Measurements from ENCODE around the gene MDM1. TPM values are rescaled to one million over a fixed set of nuclear protein-coding genes. Genes with fewer than 3 reads are reported as not detected.

The MDM1 gene
- polyA plus RNA-seq, 1 experiment: 13.5 TPM

- Histone ChIP-seq H3K4me3 (ENCODE audit: low read depth, low read length) (no peak overlapping the region), H3K9me3 (ENCODE audit: control insufficient read depth, insufficient read depth, low read length) (no peaks in the 10 kb centered on the region), H3K27me3 (ENCODE audit: control insufficient read depth, insufficient read depth, low read length) (peaks cover 3% of the 10 kb centered on the region), H3K27ac (ENCODE audit: low read depth, low read length) (no peak overlapping the region)
- CTCF ChIA-PET: interaction anchor here (1.2 to 1.3 kb wide), 2 partner anchors 18 to 26 kb away, joined by 3 to 4 read pairs; no protein-coding TSS in a partner anchor
- DNase-seq (ENCODE audit: low read depth, low spot score): no peak
- no peak for TF ChIP-seq CTCF (IDR thresholded peaks at IDR 0.05; ENCODE audit: low read depth, low read length)
- POLR2A ChIA-PET: no interaction called here
Observed at GRCh38 chr12:68376901-68377300, 44.7 kb upstream of the MDM1 start.

GRCh38 chr12:68375756-68376695 is 43.9 kb upstream of the MDM1 start:
- no peak for DNase-seq (ENCODE audit: low read depth, low spot score)
- H3K27me3 ChIP-seq (ENCODE audit: control insufficient read depth, insufficient read depth, low read length): peaks cover 3% of the 10 kb centered on the region
- no peak overlapping the region for H3K27ac ChIP-seq (ENCODE audit: low read depth, low read length)
- CTCF ChIA-PET: interaction anchor here (1.2 kb wide), 1 partner anchor 17 kb away, joined by 4 read pairs; no protein-coding TSS in a partner anchor
- no peak for TF ChIP-seq CTCF (IDR thresholded peaks at IDR 0.05; ENCODE audit: low read depth, low read length)
- POLR2A ChIA-PET: no interaction called here
- H3K9me3 ChIP-seq (ENCODE audit: control insufficient read depth, insufficient read depth, low read length): no peaks in the 10 kb centered on the region
- H3K4me3 ChIP-seq (ENCODE audit: low read depth, low read length): no peak overlapping the region

- no peaks in the 10 kb centered on the region for H3K9me3 ChIP-seq (ENCODE audit: control insufficient read depth, insufficient read depth, low read length)
- POLR2A ChIA-PET: no interaction called here
- TF ChIP-seq CTCF (IDR thresholded peaks at IDR 0.05; ENCODE audit: low read depth, low read length): no peak
- no peak overlapping the region for H3K4me3 ChIP-seq (ENCODE audit: low read depth, low read length)
- CTCF ChIA-PET: no interaction called here
- H3K27ac ChIP-seq (ENCODE audit: low read depth, low read length): no peak overlapping the region
- H3K27me3 ChIP-seq (ENCODE audit: control insufficient read depth, insufficient read depth, low read length): peaks cover 3% of the 10 kb centered on the region
- DNase-seq (ENCODE audit: low read depth, low spot score): no peak
Observed at GRCh38 chr12:68374307-68374982, 42.3 kb upstream of the MDM1 start.

GRCh38 chr12:68370667-68371066 is 38.5 kb upstream of the MDM1 start:
- Histone ChIP-seq H3K9me3 (ENCODE audit: control insufficient read depth, insufficient read depth, low read length) (no peaks in the 10 kb centered on the region), H3K27me3 (ENCODE audit: control insufficient read depth, insufficient read depth, low read length) (peaks cover 3% of the 10 kb centered on the region), H3K4me3 (ENCODE audit: low read depth, low read length) (no peak overlapping the region), H3K27ac (ENCODE audit: low read depth, low read length) (no peak overlapping the region)
- no peak for TF ChIP-seq CTCF (IDR thresholded peaks at IDR 0.05; ENCODE audit: low read depth, low read length)
- CTCF ChIA-PET: interaction anchor here (2.8 kb wide), 1 partner anchor 12 kb away, joined by 8 read pairs; no protein-coding TSS in a partner anchor
- POLR2A ChIA-PET: no interaction called here
- DNase-seq (ENCODE audit: low read depth, low spot score): no peak
